SKM-1 treated with dmso at 0.1 percent for 144 hours (cell line): ENCODE results near the gene B4GALT4.
"Not testable (repeated sequence)": the region's sequence is repeated elsewhere in the genome, so short reads cannot be mapped to it uniquely, and the experiment has no call there.

Experiments
- DNase-seq: peaks from one replicate; lab custom pipeline; 2025; ENCODE audit not compliant: unreplicated experiment; lab: John Stamatoyannopoulos, UW

Gene B4GALT4

DNA sequence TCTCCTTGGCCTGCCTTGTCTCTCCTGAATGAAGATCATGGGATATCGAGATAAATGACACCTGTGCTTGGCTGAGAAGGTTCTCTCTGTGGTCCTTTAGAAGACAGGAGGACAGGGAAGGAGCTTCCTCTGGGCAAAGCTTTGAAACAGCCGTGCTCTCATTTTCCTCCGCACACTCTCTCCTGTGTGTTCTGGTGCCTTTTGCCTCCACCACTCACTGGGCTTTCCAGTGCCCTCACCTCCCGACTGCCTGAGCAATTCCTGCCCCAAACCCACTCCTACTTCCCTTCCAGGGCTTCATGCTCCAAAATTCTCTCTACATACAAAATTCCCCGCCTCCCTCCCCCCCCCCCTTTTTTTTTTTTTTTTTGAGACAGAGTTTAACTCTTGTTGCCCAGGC lies 35.0 kb downstream of the B4GALT4 start:
- DNase-seq: no peak

DNA sequence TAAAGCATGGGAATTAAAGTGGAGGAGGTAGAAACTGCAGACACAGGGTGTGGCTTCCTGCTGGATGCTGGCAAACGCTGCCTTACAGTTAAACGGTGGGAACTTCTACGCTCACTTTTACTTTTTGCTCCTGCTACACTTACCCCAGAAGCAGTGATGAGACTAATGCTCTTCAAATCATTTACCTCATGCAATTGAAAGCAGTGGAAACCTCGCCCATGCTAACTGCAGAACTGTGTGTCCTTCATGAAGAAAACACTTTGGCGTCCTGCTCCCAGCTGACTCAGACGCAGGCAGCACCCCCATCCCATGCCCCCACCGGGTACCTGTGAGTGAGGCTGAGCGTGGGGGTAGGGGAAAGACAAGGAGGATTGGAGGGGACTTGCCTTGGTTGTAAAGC lies 35.5 kb downstream of the B4GALT4 start:
- DNase-seq: no peak

DNA sequence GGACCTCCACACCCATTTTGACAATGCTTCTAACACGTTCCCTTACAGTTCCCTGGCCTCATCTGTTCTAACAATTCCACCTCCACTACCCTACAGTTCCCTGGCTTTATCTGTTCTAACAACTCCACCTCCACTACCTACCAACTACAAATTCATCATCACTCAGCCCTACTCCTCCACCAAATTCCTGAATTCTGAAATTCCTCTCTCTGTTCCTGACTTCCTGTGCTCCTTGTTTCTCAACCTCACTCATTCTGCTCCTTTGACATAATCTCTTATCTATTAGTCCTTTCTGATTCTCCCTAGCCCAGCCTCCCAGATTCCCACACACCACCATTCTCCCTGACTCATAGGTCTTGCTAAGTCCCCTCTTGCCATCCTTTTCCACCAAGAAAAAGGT lies 44.8 kb downstream of the B4GALT4 start:
- DNase-seq: no peak

DNA sequence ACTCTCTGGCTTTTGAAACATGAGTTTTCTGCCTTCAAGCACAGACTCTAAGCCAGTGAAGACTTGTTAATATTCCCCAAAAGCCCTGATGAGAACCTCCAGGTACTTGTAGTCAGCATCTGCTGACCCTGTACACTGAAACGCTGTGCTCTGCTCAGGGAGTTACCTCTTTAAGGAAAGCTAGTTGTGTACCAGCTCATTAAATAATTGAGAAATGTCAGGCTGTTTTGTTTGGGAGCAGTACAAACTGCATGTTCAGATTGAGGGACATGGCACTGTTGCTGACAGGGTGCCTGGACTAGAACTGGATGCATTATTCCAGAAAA lies 45.6 kb downstream of the B4GALT4 start:
- DNase-seq: no peak

DNA sequence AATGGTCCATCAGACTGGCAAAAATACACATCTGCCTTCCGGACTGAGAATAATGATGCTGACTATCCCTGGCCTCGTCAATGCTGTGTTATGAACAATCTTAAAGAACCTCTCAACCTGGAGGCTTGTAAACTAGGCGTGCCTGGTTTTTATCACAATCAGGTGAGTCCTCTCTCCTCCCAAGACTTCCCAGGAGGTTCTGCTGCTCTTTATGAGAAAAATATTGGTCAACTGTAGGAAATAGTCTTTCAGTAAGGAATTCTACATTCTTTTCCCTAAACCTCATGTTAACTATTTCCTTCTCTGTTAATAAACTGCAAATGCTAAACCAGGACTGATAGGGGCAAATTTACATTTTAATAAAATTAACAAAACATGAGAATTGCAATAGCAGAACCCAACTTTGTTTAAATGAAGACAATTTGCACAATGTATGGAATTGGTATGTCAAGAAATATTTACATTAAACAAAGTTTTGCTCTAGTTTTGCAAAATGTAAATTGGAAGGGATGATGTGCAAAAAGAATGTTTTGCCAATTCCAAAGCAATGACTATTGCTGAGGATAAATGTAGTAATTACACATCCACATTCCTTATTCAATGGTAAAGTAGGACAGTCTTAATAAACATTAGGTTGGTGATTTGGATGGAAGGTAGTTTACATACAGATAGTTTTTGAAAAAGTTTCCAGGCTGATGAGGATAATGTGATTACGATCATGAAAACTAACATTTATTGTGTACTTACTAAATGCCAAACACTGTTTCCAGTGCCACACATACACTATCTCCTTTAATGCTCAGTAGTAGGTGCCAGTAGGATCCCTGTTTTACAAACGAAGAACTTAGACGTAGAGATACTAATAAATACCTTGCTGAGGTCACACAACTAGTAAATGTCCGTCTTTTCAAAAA lies 46.2 kb downstream of the B4GALT4 start:
- DNase-seq: no peak

DNA sequence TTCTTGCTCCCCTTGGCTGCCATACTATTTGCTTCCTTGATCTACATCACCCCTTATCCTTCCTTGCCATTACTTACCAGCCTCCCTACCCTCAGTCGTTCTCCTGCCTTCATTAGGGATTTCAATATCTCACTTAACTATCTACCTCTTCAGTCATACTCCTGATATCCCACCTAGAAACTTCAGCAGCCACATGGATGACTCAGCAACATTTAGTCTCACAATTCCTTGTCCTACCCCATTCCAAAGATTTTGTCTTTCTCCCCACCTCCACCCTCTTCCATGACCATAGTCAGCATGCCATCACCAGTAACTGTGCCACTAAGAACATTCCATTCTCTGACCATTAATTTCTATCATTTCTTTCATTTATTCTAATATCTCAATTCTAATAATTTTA lies 48.9 kb downstream of the B4GALT4 start:
- no peak for DNase-seq

DNA sequence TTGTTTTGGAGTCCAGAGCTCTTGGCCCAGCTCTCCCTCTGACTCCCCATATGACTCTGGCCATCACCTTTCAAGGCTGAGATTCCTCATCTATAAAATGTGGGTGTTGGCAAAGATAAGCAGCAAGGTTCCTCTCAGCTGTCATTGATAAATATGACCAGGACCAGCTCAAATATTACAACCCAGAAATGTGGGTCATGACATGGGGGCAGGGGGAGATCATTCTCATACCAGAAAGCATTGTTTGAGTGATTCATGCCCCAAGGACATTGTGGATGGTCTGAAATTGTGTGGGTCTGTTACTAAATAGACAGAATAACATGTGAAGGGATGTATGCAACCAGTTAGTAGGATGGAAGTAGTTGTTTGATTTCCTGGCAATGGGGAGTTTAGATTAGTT lies 53.4 kb downstream of the B4GALT4 start:
- DNase-seq: no peak

DNA sequence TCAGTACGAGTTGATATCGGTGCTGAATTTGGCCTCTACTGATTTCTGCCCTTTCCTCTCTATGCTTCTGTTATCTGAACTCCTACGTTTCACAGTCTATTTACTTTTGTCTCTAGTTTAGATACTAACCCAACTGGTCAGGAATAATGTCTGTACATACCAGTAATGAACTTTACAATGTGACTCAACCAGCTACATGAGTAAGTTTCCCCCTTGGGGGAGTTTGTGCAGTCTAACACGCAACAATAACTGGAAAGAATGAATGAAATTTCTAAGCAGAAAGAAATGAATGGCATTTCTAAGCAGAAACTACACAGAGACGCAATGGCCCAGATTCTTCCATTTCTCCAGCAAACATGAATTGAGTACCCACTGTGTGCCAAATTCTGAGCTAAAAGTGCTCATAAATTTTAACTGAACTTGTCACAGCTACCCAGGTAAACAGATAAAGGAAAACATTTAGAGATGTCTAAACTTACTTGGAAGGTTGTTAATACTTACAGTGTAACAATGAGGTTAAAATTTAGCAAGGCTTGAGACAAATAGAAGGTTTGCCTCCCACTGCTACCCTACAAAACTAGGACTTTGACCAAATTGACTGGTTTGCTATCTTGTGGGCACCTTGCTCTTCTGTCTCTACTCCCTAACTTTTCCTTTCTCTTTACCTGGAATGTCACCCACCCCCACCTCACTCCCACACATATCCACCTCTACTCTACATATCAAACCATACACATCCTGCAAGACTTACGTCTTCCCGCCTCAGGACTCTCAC lies 55.7 kb downstream of the B4GALT4 start:
- DNase-seq: no peak

DNA sequence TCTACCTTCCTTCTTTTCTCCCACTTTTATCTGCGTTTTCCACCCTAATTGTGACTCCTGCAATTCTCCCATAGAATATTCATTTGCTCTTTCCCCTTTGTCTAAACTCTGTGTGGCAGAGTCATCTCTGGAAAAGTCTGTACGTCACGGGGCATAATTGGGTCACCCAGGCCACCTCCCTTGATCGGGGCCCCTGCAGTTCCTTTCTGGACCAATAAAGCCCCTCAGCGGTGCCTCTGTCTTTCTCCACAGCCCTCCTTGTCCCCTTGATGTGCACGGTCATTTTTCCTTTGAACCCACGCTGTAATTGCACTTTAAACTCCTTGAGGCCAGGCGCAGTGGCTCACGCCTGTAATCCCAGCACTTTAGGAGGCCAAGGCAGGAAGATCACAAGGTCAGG lies 56.6 kb downstream of the B4GALT4 start:
- no peak for DNase-seq

DNA sequence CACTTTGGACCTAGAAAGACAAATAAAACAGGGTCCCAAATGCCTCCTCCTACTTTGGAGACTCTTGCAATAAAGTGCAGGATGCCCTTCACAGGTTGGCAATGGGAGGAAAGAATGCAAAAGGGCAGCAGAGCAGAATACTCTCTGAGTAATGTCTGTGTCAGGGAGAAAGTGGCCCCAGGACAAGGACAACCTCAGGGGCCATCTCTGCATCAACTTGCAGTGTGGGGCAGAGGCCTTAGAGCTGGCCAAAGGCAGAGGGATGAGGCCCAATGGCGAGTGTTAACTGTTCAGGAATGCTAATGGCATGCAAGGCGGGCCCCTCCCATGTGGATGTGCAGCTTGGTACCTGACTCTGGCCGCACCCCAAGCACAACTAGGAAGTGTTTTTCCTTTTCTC lies 58.9 kb downstream of the B4GALT4 start:
- DNase-seq: no peak

DNA sequence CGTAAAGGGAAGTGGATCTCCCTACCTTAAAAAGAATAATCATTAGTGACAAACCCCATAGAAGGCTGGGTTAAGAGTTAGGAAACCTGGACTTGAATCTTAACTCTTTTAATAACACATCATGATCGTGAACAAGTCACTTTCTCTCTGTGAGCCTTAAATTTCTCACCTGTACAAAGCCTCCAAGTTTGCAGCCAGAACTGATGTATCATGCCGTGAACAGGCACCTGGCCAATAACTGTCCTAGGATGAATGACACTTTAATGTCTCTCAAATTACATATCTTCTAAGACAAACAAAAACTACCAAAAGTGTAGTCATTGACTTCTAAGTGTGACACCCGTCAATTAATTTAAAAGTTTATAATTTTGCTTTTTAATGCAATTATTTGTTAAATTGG lies 63.4 kb downstream of the B4GALT4 start:
- no peak for DNase-seq

DNA sequence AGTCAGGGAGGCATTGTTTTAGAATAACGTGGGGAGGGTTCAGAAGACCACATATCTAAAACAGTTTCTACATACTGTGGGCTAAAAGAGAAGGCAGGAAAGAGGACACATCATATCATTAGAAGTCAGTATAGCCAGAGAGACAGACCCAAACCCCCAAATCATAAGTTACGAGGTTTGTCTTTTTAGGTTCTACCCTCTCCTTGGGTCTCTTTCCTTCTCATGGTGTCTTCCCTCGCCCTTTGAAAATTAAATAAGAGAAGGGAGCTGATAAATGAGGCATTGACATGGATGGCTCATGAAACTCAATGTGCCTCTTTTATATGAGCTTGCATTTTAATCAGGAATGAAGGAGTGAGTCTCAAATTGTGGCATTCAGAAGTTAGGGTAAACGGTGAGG lies 63.9 kb downstream of the B4GALT4 start:
- no peak for DNase-seq

DNA sequence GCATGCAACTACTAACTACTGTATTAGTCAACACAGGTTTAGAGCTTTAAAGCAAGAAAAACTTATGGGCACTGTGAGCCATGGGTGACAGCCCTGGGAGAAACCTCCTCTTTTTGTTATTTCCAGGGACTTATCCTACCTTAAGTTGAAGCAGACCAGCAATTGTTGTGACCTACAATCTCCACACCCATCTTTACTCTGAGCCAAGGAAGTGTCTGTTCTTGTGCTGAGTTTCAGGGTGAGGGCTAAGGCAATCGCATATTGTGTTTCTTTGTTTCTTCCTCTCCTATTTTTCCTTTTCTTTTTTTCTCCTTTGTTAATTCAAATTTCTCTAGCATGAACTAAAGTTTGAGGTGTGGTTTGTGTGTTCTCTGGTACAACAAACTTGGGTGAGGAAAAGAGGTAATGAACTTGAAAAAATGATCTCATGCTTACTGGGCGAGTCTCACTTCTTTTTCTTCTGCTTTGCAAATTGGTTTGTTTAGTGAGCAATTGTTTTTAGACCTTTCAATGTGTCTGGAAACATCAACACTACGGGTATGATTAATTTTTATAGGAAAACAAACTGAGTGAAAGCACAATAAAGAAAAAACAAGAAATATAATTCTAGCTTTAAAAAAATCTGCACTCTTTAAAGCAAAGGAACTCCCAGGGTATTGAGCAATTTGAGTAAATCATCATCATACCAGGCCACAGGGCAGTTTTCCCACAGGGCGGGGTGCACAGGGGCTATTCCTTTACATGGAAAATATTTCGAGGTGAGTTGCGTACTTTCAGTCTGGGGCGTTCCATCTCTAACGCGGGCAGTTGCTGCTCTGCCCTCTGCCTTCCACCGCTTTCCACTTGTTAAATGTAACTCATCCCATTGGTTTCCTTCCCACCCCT lies 64.6 kb downstream of the B4GALT4 start:
- no peak for DNase-seq

DNA sequence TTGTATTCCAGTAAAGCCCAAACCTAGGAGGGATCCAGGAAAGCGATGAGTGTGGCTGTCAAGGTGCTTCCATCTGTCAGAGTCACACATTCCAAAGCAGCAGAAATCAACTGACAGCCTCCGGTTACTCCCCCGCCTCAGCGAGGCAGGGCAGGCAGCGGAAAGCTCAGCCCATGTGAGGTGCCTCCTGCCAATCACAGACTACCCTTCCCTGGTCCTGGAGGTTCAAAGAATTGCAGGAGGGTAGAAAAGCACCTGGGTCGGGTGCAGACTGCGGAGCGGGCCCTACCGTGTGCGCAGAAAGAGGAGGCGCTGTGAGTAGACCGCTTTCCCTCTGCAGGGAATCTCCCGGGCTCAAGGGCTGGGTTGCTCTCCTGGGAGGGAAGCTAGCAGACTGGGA lies 67.4 kb downstream of the B4GALT4 start, which contains the start of gene UPK1B:
Gene UPK1B (plus strand): TSS at position 274 of the 400 bp plus-strand sequence. CDS start 13,144 bp downstream, outside the sequence.
- no peak for DNase-seq

DNA sequence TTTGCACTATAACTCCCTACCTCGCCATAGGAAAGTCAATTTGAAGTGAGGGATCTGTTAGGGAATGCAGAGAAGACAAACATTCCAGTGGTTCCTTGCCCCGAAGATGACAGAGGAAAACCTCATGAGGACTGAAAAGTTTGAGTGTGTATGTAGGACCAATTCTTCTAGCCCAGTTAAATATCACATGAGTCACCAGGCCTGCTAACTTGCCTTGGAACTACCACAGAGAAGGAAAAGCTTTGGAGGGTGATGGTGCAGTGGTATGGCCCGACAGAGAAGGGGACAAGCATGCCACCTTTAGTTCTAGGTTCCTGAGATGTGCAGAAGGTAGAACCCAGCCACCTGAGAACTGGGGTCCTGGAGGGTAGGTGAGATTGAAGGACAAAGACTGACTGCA lies 69.9 kb downstream of the B4GALT4 start:
- DNase-seq: no peak

DNA sequence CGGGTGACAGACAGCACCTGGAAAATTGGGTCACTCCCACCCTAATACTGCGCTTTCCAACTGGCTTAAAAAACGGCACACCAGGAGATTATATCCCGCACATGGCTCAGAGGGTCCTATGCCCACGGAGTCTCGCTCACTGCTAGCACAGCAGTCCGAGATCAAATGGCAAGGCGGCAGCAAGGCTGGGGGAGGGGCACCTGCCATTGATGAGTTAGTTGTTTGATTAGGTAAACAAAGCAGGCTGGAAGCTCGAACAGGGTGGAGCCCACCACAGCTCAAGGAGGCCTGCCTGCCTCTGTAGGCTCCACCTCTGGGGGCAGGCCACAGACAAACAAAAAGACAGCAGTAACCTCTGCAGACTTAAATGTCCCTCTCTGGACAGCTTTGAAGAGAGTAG lies 75.9 kb downstream of the B4GALT4 start:
- not testable (repeated sequence) for DNase-seq
